GM19395 (cell line): ENCODE measurements around the gene TXLNG.

Experiments used
- ATAC-seq: cut with Tn5 transposase; IDR thresholded peaks from one replicate; pipeline ENCODE4 v1.9.1; 2021; ENCODE audit warnings: mild to moderate bottlenecking, moderate library complexity; ENCODE audit not compliant: unreplicated experiment

The TXLNG gene

GRCh38 chrX:16870862-16871815 is 84.9 kb downstream of the TXLNG start:
- ATAC-seq = peak; percentile 33

GRCh38 chrX:16873106-16873505 is 86.8 kb downstream of the TXLNG start:
- no peak for ATAC-seq

GRCh38 chrX:16874458-16875095 is 88.3 kb downstream of the TXLNG start:
- no peak for ATAC-seq

GRCh38 chrX:16876696-16877095 is 90.4 kb downstream of the TXLNG start:
- ATAC-seq = no peak

- no peak for ATAC-seq
These were observed 95.9 kb downstream of the TXLNG start for GRCh38 chrX:16882169-16882568.

- peak; percentile 77 for ATAC-seq
These were observed 96.6 kb downstream of the TXLNG start for GRCh38 chrX:16882702-16883486.

- ATAC-seq = no peak
These were observed 97.2 kb downstream of the TXLNG start for GRCh38 chrX:16883487-16883804.

- ATAC-seq = no peak
These were observed 99.4 kb downstream of the TXLNG start for GRCh38 chrX:16885628-16886027.

- peak; percentile 91 for ATAC-seq
These were observed 106.5 kb downstream of the TXLNG start for GRCh38 chrX:16892504-16893362.
